Stimulated activated naive CD8-positive, alpha-beta T cell treated with anti-CD3 and anti-CD28 coated beads, Interleukin-15, Interleukin-2, amounts not matched to agents 100 ng/mL and 50 ng/mL, for 24 hours (primary cell): ENCODE results near the gene CFAP107.
"Not testable (repeated sequence)": the region's sequence is repeated elsewhere in the genome, so short reads cannot be mapped to it uniquely, and the experiment has no call there.

Source experiments
- H3K27ac Mint-ChIP-seq: one replicate; pipeline ENCODE4 v1.8.0; 2021; ENCODE audit warnings: mild to moderate bottlenecking, mixed read lengths
- H3K27me3 Mint-ChIP-seq: one replicate; pipeline ENCODE4 v1.8.0; 2021; ENCODE audit warnings: mixed read lengths
- H3K36me3 Mint-ChIP-seq: one replicate; pipeline ENCODE4 v1.8.0; 2021; ENCODE audit warnings: low read depth, mixed read lengths
- H3K4me1 Mint-ChIP-seq: one replicate; pipeline ENCODE4 v1.8.0; 2021; ENCODE audit warnings: low read depth, mixed read lengths
- H3K4me3 Mint-ChIP-seq: one replicate; pipeline ENCODE4 v1.8.0; 2021; ENCODE audit warnings: mild to moderate bottlenecking, mixed read lengths
- H3K9me3 Mint-ChIP-seq: one replicate; pipeline ENCODE4 v1.8.0; 2021; ENCODE audit warnings: mixed read lengths

Gene CFAP107

DNA sequence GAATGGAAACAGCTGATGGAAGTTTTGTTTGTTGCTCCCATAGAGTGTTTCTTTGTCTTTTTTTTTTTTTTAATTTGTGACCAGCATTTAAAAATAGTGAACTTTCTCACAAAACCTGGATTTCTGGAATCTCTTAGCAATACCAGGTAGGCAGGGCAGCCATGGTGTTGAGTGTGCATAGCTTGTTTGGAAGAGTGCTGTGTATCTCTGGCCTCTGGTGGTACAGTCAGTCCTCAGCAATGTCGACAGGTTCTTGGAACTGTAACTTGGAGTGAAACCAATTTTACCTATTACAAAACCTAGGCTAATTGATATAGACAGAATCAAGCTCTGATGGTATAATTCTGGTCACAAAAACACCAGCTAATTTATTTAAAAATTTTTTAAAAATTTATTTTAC is 23.4 kb upstream of the CFAP107 start:
- Mint-ChIP-seq H3K9me3 (no peaks in the 10 kb centered on the region), H3K4me3 (no peak overlapping the region), H3K4me1 (no peaks in the 10 kb centered on the region), H3K27me3 (peaks cover 15% of the 10 kb centered on the region), H3K27ac (no peak overlapping the region), H3K36me3 (no peaks in the 10 kb centered on the region)

DNA sequence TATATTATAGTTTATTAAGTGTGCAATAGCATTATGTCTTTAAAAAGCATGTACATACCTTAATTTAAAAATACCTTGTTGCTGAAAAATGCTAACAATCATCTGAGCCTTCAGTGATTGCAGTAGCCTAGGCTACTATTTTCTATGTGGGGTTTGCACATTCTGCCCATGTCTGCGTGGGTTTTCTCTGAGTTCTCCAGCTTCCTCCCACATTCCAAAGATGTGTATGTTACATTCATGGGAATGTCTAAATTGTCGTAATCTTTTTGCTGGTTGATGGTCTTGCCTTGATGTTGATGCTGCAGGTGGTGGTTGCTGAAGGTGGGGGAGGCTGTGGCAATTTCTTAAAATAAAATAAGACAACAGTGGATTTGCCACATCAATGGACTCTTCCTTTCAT is 17.6 kb upstream of the CFAP107 start:
- no peaks in the 10 kb centered on the region for H3K4me1 Mint-ChIP-seq
- H3K27me3 Mint-ChIP-seq, result peaks cover 45% of the 10 kb centered on the region
- H3K36me3 Mint-ChIP-seq, result no peaks in the 10 kb centered on the region
- no peak overlapping the region for H3K4me3 Mint-ChIP-seq
- H3K27ac Mint-ChIP-seq, result no peak overlapping the region
- H3K9me3 Mint-ChIP-seq, result peaks cover 9% of the 10 kb centered on the region

GRCh38 chr1:12730156-12730555 is 15.8 kb upstream of the CFAP107 start:
- Mint-ChIP-seq H3K4me1 (no peaks in the 10 kb centered on the region), H3K9me3 (peaks cover 9% of the 10 kb centered on the region), H3K27me3 (peaks cover 52% of the 10 kb centered on the region), H3K27ac (no peak overlapping the region), H3K4me3 (no peak overlapping the region), H3K36me3 (no peaks in the 10 kb centered on the region)

DNA sequence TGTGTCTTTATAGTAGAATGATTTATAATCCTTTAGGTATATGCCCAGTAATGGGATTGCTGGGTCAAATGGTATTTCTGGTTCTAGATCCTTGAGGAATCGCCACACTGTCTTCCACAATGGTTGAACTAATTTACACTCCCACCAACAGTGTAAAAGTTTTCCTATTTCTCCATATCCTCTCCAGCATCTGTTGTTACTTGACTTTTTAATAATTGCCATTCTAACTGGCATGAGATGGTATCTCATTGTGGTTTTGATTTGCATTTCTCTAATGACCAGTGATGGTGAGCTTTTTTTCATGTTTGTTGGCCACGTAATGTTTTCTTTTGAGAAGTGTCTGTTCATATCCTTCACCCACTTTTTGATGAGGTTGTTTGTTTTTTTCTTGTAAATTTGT is 14.9 kb upstream of the CFAP107 start:
- H3K9me3 Mint-ChIP-seq, result peaks cover 13% of the 10 kb centered on the region
- not testable (repeated sequence) for H3K36me3 Mint-ChIP-seq, H3K27ac Mint-ChIP-seq, H3K4me3 Mint-ChIP-seq, H3K4me1 Mint-ChIP-seq
- peaks cover 54% of the 10 kb centered on the region for H3K27me3 Mint-ChIP-seq

DNA sequence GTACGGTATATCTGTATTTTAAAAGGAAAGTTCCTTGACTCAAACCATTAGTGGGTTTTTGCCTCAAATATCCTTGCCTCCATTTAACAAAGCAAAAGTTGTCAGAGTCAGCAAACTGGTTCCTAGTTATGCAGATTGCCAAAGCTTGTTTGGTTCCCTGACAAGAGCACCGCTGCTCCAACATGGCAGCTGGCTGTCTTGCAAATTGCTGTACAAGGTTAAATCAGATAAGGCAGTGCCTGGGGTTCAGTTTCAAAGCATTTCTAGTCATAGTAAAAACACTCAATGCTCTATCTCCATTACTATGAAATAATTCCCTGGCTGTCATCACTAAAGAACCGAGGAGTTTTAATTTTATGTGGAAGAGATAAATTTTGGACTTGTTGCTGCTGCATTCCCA is 11.3 kb upstream of the CFAP107 start:
- peaks cover 76% of the 10 kb centered on the region for H3K27me3 Mint-ChIP-seq
- peaks cover 21% of the 10 kb centered on the region for H3K9me3 Mint-ChIP-seq
- no peaks in the 10 kb centered on the region for H3K36me3 Mint-ChIP-seq

GRCh38 chr1:12738934-12739333 is 7.1 kb upstream of the CFAP107 start:
- H3K4me1 Mint-ChIP-seq, result no peaks in the 10 kb centered on the region
- no peak overlapping the region for H3K27ac Mint-ChIP-seq
- peaks cover 12% of the 10 kb centered on the region for H3K9me3 Mint-ChIP-seq
- H3K36me3 Mint-ChIP-seq, result no peaks in the 10 kb centered on the region
- H3K4me3 Mint-ChIP-seq, result no peak overlapping the region
- H3K27me3 Mint-ChIP-seq, result peaks cover 50% of the 10 kb centered on the region

More for the DNA sequence above, 11.3 kb upstream of the CFAP107 start:
- no peak overlapping the region for H3K27ac Mint-ChIP-seq
- no peak overlapping the region for H3K4me3 Mint-ChIP-seq
- H3K4me1 Mint-ChIP-seq, result no peaks in the 10 kb centered on the region

GRCh38 chr1:12739613-12740012 is 6.4 kb upstream of the CFAP107 start:
- H3K27me3 Mint-ChIP-seq, result peaks cover 53% of the 10 kb centered on the region
- H3K27ac Mint-ChIP-seq, result no peak overlapping the region
- no peaks in the 10 kb centered on the region for H3K36me3 Mint-ChIP-seq
- no peaks in the 10 kb centered on the region for H3K4me1 Mint-ChIP-seq
- no peak overlapping the region for H3K4me3 Mint-ChIP-seq
- H3K9me3 Mint-ChIP-seq, result peaks cover 12% of the 10 kb centered on the region

- Mint-ChIP-seq H3K27ac (no peak overlapping the region), H3K4me3 (no peak overlapping the region), H3K36me3 (no peaks in the 10 kb centered on the region), H3K9me3 (peaks cover 4% of the 10 kb centered on the region), H3K27me3 (peaks cover 48% of the 10 kb centered on the region), H3K4me1 (no peaks in the 10 kb centered on the region)
These were observed 4.1 kb upstream of the CFAP107 start for GRCh38 chr1:12741946-12742345.

GRCh38 chr1:12745126-12745991 is 641 bp upstream of the CFAP107 start:
- H3K36me3 Mint-ChIP-seq, result peaks cover 5% of the 10 kb centered on the region
- peaks cover 18% of the 10 kb centered on the region for H3K9me3 Mint-ChIP-seq
- no peaks in the 10 kb centered on the region for H3K4me1 Mint-ChIP-seq
- no peak overlapping the region for H3K27ac Mint-ChIP-seq
- peaks cover 45% of the 10 kb centered on the region for H3K27me3 Mint-ChIP-seq
- no peak overlapping the region for H3K4me3 Mint-ChIP-seq

- Mint-ChIP-seq H3K4me3 (no peak overlapping the region), H3K9me3 (peaks cover 20% of the 10 kb centered on the region), H3K27ac (no peak overlapping the region), H3K36me3 (peaks cover 5% of the 10 kb centered on the region), H3K27me3 (peaks cover 53% of the 10 kb centered on the region), H3K4me1 (no peaks in the 10 kb centered on the region)
These were observed 2.9 kb downstream of the CFAP107 start for GRCh38 chr1:12748778-12749355.

- Mint-ChIP-seq H3K4me1 (no peaks in the 10 kb centered on the region), H3K36me3 (no peaks in the 10 kb centered on the region), H3K9me3 (peaks cover 5% of the 10 kb centered on the region), H3K27me3 (peaks cover 26% of the 10 kb centered on the region), H3K27ac (no peak overlapping the region), H3K4me3 (no peak overlapping the region)
These were observed 8.7 kb downstream of the CFAP107 start for GRCh38 chr1:12754738-12755137.

DNA sequence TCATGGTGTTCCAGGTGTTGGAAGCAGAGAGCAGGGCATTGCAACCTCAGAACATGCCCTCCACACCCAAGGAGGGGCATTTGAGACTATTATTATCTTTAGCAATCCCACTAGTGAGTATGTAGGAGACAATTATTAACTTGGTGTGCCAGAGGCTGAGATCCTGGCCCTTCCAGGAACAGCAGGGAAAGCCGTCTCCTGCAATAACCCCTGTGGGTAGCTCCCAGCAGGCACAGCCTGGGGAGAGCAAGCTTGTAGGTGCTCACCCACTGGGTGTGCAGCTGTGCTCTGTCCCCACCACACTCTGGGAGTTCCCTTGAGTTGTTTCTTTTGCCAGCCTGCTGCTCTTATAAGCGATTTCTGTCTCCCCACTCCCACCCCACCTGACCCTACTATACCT is 10.3 kb downstream of the CFAP107 start:
- Mint-ChIP-seq H3K4me1 (no peaks in the 10 kb centered on the region), H3K4me3 (no peak overlapping the region), H3K27ac (no peak overlapping the region), H3K27me3 (peaks cover 23% of the 10 kb centered on the region), H3K36me3 (no peaks in the 10 kb centered on the region), H3K9me3 (no peaks in the 10 kb centered on the region)

GRCh38 chr1:12756768-12757413 is 10.9 kb downstream of the CFAP107 start:
- no peaks in the 10 kb centered on the region for H3K9me3 Mint-ChIP-seq
- H3K4me1 Mint-ChIP-seq, result no peaks in the 10 kb centered on the region
- peaks cover 18% of the 10 kb centered on the region for H3K27me3 Mint-ChIP-seq
- no peak overlapping the region for H3K27ac Mint-ChIP-seq
- H3K4me3 Mint-ChIP-seq, result no peak overlapping the region
- H3K36me3 Mint-ChIP-seq, result no peaks in the 10 kb centered on the region

- Mint-ChIP-seq H3K27me3 (peaks cover 16% of the 10 kb centered on the region), H3K4me3 (no peak overlapping the region), H3K4me1 (no peaks in the 10 kb centered on the region), H3K9me3 (no peaks in the 10 kb centered on the region), H3K36me3 (no peaks in the 10 kb centered on the region), H3K27ac (no peak overlapping the region)
These were observed 11.8 kb downstream of the CFAP107 start for GRCh38 chr1:12757836-12758235.

DNA sequence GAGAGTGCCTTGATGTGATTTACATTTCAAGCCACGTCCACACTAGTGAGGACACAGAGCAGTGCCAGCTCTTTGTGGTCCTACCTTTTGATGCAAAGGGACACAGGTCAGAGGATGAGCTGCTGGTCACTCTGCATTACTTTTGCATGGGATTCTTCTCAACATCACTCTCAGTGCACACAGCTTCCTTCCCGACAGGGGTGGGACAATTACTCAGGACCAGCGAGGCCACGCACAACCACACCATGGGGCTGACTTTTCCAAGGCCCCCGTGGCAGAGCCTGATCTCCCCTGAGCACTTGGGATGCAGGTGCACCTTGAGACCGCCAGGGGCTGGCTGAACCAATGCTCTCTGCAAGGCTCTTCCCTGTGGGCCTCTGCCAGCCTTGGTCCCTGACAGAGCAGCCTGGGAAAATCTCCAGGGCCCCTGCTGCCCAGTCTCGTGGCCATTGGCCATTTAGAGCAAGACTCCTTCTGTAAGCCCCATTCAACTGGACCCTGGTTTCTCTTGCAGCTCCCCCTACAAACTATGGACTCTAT is 14.3 kb downstream of the CFAP107 start:
- H3K4me3 Mint-ChIP-seq, result no peak overlapping the region
- no peaks in the 10 kb centered on the region for H3K4me1 Mint-ChIP-seq
- no peak overlapping the region for H3K27ac Mint-ChIP-seq
- peaks cover 13% of the 10 kb centered on the region for H3K27me3 Mint-ChIP-seq
- H3K9me3 Mint-ChIP-seq, result no peaks in the 10 kb centered on the region
- H3K36me3 Mint-ChIP-seq, result no peaks in the 10 kb centered on the region
